Measurements from ENCODE around the gene CAPN8. TPM values are rescaled to one million over a fixed set of nuclear protein-coding genes. Genes with fewer than 3 reads are reported as not detected.

The CAPN8 gene
- total RNA-seq, 4 donors from 2014 or later = 55.4 to 273 (median 91.6) TPM

GRCh38 chr1:223540485-223541106 lies 124.9 kb downstream of the CAPN8 start:
- DNase-seq = no peak
- Histone ChIP-seq H3K4me1 (no peaks in the 10 kb centered on the region), H3K4me3 (no peak overlapping the region), H3K9me3 (no peaks in the 10 kb centered on the region), H3K36me3 (no peaks in the 10 kb centered on the region), H3K27ac (no peak overlapping the region), H3K27me3 (no peaks in the 10 kb centered on the region)
- TF ChIP-seq EP300 (IDR thresholded peaks at IDR 0.05; ENCODE audit: low read depth) (no peak), POLR2AphosphoS5 (IDR thresholded peaks at IDR 0.05) (no peak), CTCF (IDR thresholded peaks at IDR 0.05) (no peak)
- intact Hi-C loops (cut with DNase I; ENCODE audit: low total_unique reads) (no loop called here), in situ Hi-C loops (cut with MboI; ENCODE audit: low pct_ligation_motif_present in 1 of 4, low pct_unique_long_range_greater_than_20kb in 1 of 4, low sequenced_read_pairs in 3 of 4) (no loop called here)
- WGBS, 2 donors (ENCODE audit: low coverage in 1 of 2) = 83 to 90% methylated on average over 2 to 11 of the region's 11 CpGs

GRCh38 chr1:223539750-223540149 lies 125.8 kb downstream of the CAPN8 start:
- TF ChIP-seq POLR2AphosphoS5 (IDR thresholded peaks at IDR 0.05) = no peak
- TF ChIP-seq EP300 (IDR thresholded peaks at IDR 0.05; ENCODE audit: low read depth) = no peak
- no peak for TF ChIP-seq CTCF (IDR thresholded peaks at IDR 0.05)
- TF ChIP-seq POLR2A (IDR thresholded peaks at IDR 0.05) = no peak
- no peak overlapping the region for H3K27ac ChIP-seq
- no peak overlapping the region for H3K4me3 ChIP-seq
- intact Hi-C loops (cut with DNase I; ENCODE audit: low total_unique reads) = no loop called here
- DNase-seq = no peak
- no peaks in the 10 kb centered on the region for H3K4me1 ChIP-seq
- H3K36me3 ChIP-seq = no peaks in the 10 kb centered on the region
- WGBS, 2 donors (ENCODE audit: low coverage in 1 of 2) = 82% methylated on average over 3 of the region's 3 CpGs; no CpG with 5 or more reads in 1 of the 2 donors
- H3K27me3 ChIP-seq = no peaks in the 10 kb centered on the region
- H3K9me3 ChIP-seq = no peaks in the 10 kb centered on the region
- in situ Hi-C loops (cut with MboI; ENCODE audit: low pct_ligation_motif_present in 1 of 4, low pct_unique_long_range_greater_than_20kb in 1 of 4, low sequenced_read_pairs in 3 of 4) = no loop called here

- no peak for TF ChIP-seq EP300 (IDR thresholded peaks at IDR 0.05; ENCODE audit: low read depth)
- no peak for TF ChIP-seq POLR2A (IDR thresholded peaks at IDR 0.05)
- no peak for TF ChIP-seq CTCF (IDR thresholded peaks at IDR 0.05)
- TF ChIP-seq POLR2AphosphoS5 (IDR thresholded peaks at IDR 0.05) = no peak
- Histone ChIP-seq H3K36me3 (no peaks in the 10 kb centered on the region), H3K27me3 (no peaks in the 10 kb centered on the region), H3K4me3 (no peak overlapping the region), H3K4me1 (no peaks in the 10 kb centered on the region), H3K27ac (no peak overlapping the region), H3K9me3 (no peaks in the 10 kb centered on the region)
- intact Hi-C loops (cut with DNase I; ENCODE audit: low total_unique reads) (no loop called here), in situ Hi-C loops (cut with MboI; ENCODE audit: low pct_ligation_motif_present in 1 of 4, low pct_unique_long_range_greater_than_20kb in 1 of 4, low sequenced_read_pairs in 3 of 4) (no loop called here)
- 79% methylated on average over 3 of the region's 7 CpGs; no CpG with 5 or more reads in 1 of the 2 donors for WGBS, 2 donors (ENCODE audit: low coverage in 1 of 2)
- no peak for DNase-seq
Observed at GRCh38 chr1:223538981-223539380, 126.5 kb downstream of the CAPN8 start.

GRCh38 chr1:223535319-223535718 lies 130.2 kb downstream of the CAPN8 start:
- WGBS, 2 donors (ENCODE audit: low coverage in 1 of 2) = 68 to 98% methylated on average over 5 of the region's 5 CpGs
- Histone ChIP-seq H3K9me3 (no peaks in the 10 kb centered on the region), H3K4me3 (no peak overlapping the region), H3K27me3 (no peaks in the 10 kb centered on the region), H3K4me1 (no peaks in the 10 kb centered on the region), H3K27ac (no peak overlapping the region), H3K36me3 (no peaks in the 10 kb centered on the region)
- in situ Hi-C loops (cut with MboI; ENCODE audit: low pct_ligation_motif_present in 1 of 4, low pct_unique_long_range_greater_than_20kb in 1 of 4, low sequenced_read_pairs in 3 of 4) = no loop called here
- TF ChIP-seq POLR2AphosphoS5 (IDR thresholded peaks at IDR 0.05) (no peak), EP300 (IDR thresholded peaks at IDR 0.05; ENCODE audit: low read depth) (no peak), CTCF (IDR thresholded peaks at IDR 0.05) (no peak), POLR2A (IDR thresholded peaks at IDR 0.05) (no peak)
- intact Hi-C loops (cut with DNase I; ENCODE audit: low total_unique reads) = no loop called here
- DNase-seq = no peak

Data from transverse colon (tissue), 4 donors.